GM21717 (cell line): ENCODE measurements around the gene PIH1D1.

Experiments
- ATAC-seq: cut with Tn5 transposase; IDR thresholded peaks from one replicate; pipeline ENCODE4 v1.9.1; 2021; ENCODE audit warnings: mild to moderate bottlenecking, moderate library complexity; ENCODE audit not compliant: unreplicated experiment

PIH1D1 gene

DNA sequence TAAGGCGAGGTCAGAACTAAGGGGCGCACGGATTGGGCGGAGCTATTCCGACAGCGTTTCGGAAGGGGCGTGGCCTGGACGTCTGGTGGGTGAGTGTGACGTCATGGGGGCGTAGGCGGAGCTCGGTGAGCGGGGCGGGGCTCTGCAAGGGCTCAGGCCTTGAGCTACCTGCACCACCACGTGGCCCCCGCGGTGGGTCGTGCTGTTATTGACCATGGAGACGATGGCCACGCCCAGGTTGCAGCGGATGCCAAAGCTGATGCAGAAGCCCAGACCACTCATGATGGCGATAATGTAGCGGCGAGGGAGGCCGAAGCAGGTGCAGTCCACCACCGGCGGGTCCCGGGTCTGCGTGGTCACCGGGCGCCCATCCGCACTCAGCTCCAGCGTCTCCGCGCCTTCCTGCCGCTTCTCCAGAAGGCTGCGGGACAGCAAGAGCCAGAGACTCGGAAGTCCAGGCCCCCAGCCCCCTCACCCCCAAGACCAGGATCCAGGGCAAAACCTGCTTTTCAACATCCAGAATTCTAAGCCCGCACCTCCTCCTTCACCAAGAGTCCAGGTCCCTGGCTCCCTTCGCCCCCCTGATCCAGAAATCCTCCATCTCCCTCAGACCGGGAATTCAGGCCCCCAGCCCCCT is 15.1 kb downstream of the PIH1D1 start:
- ATAC-seq, result no peak

DNA sequence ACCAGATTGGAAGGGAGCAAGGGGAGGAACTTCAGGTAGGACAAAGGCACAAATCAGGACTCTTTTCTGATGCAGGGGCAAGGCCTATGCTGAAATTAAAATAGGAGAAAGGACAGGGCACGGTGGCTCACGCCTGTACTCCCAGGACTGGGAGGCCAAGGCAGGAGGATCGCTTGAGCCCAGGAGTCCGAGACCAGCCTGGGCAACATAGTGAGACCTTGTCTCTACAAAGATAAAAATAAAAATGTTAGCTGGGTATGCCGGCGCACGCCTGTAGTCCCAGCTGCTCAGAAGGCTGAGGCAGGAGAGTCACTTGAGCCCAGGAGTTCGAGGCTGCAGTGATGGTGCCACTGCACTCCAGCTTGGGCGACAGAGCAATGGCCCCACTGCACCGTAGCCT is 15.9 kb downstream of the PIH1D1 start:
- no peak for ATAC-seq

DNA sequence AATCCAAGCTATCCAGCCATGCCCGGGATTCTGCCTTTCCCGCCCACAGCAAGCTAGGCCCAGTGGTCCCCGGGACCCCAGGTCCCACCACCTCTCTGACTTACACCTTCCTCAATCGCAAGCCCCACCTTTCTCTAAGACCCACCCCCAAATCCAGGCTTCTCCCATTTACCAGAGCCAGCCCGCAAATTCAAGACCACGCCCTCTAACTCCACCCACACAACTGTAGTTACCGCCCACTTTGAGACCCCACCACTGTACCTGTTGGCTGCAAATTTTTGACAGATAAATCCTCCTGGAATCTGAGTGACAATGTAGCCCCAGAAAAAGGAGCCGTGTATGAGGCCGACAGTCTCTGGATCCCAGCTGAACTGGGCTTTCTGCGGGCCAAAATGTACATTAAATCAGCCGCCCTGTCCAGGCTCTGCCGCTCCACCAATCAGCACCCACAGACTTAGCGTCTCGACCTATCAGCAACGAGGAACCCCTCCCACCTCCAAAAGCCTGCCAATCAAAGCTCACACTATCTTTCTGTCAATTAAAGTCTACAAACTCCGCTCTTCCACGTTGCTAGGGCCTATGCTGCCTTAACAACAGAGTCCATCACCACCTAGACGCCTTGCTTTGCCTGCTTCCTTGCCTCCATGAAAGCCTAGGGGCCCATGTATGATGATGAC is 16.6 kb downstream of the PIH1D1 start:
- no peak for ATAC-seq

DNA sequence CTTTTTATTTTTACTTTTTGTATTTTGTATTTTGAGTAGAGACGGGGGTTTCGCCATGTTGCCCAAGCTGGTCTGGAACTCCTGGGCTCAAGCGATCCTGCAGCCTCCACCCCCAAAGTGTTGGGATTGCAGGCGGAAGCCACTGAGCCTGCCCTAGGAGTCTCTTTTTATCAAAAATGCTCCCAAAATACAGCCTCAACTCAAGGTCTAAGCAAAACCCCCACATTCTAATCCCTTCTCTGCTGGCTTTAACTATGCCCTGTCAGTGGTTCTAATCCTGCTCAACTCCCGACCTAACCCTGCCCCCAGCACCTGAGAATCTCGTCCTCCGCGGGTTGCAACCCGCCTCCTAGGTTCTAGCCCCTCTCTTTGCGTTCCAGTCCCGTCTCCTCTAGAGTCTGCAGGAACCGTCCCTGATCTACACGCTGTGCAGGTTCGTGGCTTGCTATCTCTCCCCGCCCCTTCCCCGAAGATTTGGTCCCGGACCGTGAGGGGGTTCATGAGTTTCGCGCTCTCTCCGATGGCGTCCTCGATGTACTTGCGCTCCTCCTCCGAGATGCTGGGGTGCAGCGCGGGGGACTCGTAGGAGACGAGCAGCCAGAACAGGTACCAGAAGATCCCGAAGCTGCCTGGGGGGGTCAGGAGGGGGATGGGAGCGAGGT is 18.2 kb downstream of the PIH1D1 start:
- ATAC-seq, result no peak

DNA sequence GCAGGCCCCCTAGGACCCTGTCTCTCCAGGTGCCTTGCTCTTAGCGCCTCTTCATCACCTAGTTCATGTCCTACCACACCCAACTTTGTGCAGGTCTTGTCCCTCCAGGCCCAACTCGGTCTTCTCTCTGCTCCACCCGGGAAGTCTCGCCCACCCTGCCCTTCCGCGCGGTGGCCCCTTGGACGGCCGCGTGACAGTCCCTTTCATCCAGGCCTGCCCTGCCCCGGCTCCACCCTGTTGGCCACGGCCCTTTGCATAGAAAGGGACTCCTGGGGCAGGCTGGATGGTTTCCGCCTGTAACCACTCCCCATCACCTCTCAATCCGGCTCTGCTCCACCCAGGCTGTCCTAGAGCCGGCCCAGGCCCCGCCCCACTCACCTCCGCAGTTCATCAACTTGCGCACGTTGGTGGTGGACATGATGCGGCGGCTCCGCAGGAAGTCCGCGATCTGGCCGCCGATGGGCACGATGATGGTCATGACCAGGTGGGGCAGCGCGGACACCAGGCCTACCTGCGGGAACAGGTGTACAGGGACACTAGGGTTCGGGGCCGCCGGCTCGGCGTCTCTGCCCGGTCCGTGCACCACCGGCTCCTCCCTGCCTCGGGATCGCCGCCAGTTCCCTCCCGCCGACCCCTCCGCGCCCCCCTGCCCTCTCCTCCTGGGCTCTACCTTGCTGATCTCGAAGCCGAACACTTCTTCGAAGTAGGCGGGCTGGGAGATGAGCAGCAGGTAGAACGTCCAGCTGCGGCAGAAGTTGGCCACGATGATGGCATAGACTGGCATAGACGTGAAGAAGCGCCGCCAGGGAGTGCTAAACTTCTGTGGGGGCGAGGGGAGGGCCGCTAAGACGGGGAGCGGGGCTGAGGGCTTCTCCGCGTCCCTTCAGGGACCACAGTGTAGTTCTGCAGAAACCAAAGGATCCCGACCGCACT is 19.2 kb downstream of the PIH1D1 start:
- no peak for ATAC-seq

DNA sequence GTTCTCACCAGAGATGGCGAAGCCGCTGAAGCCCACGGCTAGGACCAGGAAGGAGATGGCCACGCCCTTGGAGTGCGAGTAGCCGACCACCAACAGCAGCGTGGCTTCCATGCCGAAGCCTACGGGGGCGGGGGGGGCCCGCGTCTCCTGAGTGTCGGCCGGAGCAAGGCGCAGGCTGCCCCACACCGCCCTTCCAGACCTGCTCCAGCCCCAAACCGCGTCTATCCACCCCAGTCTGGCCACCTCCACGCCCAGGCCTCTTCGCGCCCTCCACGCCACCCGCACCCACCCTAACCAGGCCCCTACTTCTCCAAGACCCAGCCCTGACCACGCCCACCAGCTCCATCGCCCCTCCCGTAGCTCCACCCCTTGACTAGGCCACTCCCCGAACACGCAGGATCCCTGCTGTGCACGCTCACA is 20.3 kb downstream of the PIH1D1 start:
- no peak for ATAC-seq

DNA sequence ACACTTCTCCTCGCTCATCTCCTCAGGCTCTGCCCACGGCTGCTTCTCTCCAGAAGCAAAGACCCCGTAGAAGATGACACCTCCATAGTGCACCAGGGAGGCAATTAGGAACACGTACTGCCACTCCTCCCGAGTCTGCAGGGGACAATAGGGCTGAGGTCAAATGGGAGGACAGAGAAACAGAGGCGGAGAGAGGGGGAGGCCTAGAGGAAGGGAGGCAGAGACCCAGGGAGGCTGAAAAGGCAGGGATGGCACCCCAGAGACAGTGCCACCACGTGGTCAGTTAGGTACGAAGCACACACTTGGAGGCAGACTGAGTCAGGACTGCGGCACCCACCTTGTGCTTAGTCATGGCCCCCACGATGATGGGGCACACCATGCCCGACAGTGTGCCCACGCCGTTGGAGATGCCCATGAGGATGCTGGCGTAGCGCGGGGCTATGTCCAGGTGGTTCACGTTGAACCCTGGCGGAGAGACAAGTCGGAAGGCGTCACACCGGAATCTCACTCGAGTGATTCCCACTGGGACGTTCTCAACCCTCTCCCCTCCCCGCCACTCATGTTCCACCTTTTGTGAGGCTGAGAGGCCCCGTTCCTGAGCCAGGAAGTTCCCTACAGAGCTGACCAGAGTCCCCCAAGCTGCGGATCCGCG is 20.8 kb downstream of the PIH1D1 start:
- no peak for ATAC-seq

DNA sequence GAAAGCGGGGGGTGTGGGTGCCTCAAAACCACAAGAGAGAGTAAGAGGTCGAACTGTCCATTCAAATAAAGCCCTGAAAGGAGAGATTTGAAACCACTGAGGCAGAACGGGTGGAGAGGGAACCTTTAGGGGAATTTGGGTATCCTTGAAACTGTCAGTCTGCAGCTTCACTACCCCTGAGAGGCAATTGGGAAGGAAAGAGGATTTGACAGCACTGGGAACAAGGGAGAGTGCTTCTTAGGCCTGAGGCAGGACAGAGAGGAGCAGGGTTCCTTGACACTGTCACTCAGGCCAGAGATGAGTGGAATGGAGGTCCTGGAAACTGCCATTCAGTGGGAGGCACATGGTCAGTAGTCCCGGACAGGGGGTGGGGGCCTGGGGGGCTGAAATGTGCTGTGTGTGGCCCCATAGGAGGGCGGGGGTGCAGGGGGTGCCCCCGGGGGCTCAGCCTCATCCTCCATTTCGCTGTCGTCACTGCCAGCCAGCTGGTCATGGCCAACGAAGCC is 21.4 kb downstream of the PIH1D1 start:
- no peak for ATAC-seq

DNA sequence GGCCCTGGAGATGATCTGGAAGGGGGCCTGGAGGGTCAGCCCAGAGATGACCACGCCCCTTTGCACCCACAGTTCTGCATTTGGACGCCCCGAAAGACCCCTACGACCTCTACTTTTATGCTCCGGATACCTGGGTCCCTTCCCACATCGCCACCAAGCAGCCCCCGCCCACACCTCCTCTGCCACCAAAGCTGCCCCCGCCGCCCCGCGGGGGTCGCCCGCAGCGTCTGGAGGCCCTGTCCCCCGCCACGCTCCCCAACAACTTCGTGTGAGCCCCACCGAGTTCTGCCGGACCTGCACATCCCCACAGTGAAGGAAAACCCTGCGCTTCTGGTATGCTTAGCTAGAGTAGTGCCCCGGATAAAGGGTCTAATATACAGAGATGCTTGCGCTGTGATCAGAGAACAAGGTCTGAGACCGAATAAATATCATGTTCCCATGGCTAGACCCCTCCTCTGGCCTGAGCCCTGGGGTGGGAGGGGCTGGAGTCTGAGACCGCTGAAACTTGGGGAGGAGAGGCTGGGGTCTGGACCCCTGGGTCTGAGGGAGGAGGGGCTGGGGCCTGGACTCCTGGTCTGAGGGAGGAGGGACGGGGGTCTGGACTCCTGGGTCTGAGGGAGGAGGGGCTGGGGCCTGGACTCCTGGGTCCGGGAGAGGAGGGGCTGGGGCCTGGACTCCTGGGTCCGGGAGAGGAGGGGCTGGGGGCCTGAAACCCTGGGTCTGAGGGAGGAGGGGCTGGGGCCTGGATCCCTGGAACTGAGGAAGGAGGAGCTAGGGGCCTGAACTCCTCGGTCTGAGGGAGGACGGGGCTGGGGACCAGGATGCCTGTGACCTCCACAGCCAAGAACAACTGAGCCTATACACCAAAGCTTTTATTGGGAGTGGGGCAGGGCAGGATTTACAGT is 22.8 kb downstream of the PIH1D1 start:
- ATAC-seq, result no peak

DNA sequence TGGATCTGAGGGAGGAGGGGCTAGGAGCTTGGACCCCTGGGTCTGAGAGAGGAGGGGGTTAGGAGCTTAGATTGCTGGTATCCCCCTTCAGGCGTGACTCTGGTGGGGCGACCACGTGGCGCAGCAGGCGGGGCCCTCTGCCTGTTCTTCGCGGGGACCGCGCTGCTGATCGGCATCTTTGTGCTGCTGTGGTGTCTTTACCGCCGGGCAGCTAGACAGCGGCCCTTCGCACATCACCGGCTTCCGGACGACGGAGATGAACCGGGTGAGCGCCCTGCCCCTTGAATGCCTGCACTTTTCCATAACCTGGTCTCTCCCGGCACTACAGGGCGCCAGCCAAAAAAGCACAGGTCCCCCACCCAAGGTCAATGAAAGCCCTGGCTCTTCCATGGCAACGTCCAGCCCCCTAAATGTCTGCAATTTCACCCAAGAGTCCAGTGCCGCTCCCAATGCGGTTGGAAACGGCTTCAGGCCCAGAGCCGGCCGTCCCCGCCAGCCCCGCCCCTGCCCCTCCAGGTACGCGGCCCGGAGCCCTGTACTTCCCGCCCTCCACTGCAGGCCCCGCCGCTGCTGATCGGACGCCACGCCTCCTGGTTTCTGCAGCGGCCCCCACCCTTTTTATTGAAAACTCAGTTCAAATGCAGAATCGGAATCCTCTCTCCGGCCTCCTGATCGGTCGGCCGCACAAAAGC is 23.6 kb downstream of the PIH1D1 start:
- no peak for ATAC-seq

DNA sequence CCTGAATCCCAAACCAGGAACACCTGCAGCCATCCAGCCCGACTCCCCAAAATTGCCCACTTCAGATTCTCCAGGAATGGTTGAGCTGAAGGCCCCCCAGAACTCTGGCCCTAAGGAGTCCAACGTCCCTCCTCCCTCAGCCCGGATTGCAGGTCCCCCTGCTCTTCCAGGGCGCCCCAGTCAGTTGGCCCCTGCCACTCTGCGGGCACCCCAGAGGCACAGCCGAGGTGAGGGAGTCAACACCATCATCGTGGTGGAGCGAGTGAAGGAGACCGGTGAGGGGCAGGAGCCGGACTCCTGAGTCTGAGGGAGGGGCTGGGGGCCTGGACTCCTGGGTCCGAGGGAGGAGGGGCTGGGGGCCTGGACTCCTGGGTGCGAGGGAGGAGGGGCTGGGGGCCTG is 24.3 kb downstream of the PIH1D1 start:
- no peak for ATAC-seq

DNA sequence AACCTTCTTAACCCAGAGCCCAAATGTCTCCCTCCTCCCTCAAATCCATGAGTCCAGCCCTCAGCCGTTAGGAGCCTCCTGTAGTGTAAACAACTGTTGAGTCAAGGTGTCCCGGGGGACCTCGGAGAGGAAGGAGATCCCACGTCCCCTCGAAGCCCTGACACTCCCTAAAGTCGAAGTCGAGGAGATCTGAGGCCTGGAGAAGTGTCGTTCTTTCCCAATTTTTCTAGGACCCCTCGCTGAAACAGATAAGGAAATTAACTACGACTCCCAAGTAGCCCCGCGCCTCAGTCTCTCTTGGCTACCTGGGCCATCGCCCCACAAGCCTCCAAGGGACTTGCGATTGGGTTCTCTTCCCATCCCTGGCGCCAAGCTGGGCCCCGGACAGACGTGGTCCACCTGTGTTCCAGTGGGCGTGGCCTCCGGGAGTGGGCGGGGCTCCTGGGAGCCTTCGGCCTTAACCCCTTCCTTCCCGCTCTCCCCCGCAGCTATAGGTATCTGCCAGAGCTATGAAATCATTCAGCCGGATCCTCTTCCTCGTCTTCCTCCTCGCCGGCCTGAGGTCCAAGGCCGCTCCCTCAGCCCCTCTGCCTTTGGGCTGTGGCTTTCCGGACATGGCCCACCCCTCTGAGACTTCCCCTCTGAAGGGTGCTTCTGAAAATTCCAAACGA is 25.6 kb downstream of the PIH1D1 start:
- no peak for ATAC-seq

DNA sequence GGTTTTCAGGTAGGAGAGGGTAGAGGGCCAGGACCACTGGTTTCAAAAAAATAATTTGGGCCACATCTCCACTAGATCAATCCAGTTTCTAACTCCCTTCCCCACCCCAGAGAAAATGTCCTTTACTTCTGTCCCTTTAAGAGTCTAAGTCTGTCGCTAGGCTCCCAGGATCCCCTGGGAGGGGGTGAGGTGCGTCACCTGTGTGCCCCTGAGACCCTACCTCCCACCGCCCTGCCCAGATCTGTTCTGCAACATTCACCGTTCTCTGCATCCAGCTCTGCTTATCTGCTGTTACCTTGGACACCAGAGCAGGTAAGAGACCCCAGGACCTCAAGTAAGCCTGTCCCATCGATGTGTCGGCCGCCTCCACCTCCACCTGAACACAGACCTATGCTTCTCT is 26.4 kb downstream of the PIH1D1 start, which contains the start of gene GFY:
GFY (plus strand) TSS at position 211 of the 400 bp plus-strand sequence. CDS start 1,043 bp downstream, outside the sequence.
- ATAC-seq, result no peak

DNA sequence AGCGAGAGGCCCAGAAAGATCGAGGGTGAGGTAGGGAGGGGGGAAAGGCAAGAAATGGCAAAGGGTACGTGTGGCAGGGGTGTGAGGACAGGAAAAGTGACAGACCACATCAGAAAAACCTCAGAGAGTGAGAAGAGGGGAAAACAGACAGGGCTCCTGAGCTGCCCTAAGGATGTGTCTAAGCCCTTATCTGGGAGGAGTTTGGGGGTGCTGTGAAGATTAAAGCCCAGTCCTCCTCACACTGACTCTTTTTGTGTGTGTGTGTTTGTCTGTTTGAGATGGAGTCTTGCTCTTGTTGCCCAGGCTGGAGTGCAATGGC is 27.7 kb downstream of the PIH1D1 start:
- ATAC-seq, result no peak

DNA sequence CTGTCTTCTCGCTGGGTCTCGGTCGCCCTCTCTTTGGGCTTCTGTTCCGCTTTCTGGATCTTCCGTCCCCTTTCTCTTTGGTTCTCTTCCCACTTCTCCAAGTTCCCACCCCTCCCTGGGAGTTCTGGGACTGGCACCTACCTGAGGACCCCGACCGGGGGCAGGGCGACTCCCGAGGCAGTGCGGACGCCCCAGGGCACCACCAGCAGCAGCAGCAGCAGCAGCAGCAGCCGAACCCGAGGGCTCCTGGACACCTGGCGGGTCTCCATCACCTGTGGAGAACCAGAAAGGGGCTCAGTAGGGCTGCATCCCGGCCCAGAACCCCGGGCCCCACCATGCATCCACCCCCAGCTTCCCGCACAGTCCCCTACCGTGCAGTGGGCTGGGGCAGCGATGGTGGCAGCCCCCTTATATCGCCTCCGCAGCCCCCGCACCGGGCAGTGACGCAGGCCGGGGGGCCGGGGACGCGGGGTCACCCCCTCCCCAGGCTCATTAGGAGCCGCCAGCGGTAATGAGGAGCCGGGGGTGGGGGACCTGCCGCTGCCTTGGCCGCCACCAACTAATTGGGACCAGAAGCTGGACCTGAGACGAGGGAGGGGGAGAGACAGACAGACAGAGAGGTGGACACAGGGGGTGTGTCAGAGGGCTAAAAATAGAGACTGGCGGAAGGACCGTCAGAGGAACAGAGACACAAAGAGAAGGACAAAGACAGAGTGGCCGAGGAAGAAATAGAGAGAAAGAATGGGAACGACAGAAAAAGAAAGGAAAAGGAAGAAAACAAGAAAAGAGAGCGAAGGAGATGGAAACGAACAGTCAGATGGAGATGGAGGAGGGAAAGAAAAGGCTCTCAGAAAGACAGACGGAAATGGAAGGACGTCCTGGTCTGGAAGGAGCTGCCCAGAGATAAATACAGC is 28.3 kb downstream of the PIH1D1 start, which contains the start of gene PTH2:
PTH2 (minus strand) TSS at position 371 of the 914 bp plus-strand sequence; CDS start at position 269, 102 bp downstream.
- no peak for ATAC-seq

DNA sequence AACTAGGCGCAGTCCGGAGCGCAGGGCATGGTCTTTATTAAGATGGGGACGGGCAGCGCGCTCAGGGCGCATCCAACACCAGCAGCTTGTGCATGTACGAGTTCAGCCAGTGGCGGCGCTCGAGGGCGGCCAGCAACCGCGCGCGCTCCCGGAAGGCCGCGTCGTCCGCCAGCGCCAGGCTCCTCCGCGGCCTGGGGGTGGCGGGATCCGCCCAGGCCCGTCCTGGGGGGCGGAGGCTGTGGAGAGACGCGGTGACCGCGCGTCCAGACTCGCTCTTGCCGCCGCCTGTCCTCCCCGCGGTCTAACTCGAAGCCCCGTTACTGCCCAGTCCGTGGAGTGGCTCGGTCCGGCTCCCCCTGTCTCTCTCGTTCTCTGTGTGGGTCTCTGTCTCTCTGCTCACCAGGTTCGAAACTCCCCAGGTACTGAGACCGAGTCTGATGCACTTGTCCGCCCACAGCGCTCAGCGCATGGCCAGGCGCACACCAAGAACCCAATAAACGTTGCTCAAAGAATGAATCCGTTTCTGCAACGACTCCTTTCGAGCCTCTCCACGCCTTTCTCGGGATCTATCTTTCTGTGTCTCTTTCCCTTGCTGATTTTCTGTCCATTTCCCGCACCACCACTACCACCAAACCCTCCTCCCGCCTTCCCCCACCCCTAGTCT is 29.1 kb downstream of the PIH1D1 start:
- ATAC-seq, result no peak

DNA sequence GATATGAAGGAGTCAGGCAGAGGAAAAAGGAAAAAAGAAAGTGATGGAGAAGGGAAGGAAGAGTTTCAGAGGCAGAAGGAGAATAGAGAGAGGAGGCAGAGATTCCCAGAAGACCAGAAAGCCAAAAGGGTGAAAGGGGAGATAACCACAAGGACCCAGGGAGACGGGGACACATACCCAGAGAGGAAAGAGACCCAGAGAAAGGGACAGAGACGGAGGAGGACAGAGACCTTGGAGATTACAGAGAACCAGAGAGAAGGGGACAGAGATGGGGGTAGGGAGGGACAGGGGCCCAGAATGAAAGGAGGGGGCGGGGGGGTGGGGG is 29.8 kb downstream of the PIH1D1 start:
- ATAC-seq, result no peak
